ENCODE measurements around the gene MEG3. TPM values are rescaled to one million over a fixed set of nuclear protein-coding genes. Genes with fewer than 3 reads are reported as not detected.

The MEG3 gene
- total RNA-seq, 4 donors from 2014 or later: 5.0 to 28.9 (median 10.2) TPM

DNA sequence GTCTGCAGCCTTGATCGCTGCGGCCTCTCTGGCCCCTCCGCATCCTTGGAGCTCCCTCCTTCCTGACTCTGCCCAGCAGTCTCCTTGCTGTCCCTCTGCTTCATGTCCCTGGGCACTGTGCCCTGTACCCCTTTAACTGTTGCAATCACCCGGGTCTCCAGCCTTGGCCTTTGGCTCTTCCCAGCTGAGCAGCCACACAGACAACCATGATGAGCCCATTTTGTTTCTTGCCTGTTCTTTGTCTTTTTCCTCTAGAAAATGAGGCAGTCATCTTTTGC lies 40.6 kb upstream of the MEG3 start:
- 94% methylated on average over 4 of the region's 4 CpGs for WGBS
- H3K36me3 ChIP-seq: no peaks in the 10 kb centered on the region
- TF ChIP-seq POLR2AphosphoS5 (IDR thresholded peaks at IDR 0.05) (no peak), EP300 (IDR thresholded peaks at IDR 0.05) (no peak), POLR2A (IDR thresholded peaks at IDR 0.05) (no peak), CTCF (IDR thresholded peaks at IDR 0.05) (no peak)
- H3K4me3 ChIP-seq: no peak overlapping the region
- H3K4me1 ChIP-seq: no peaks in the 10 kb centered on the region
- no peaks in the 10 kb centered on the region for H3K9me3 ChIP-seq
- no peak for DNase-seq (ENCODE audit: low spot score in 2 of 2)
- no peak overlapping the region for H3K27ac ChIP-seq
- peaks cover 22% of the 10 kb centered on the region for H3K27me3 ChIP-seq

GRCh38 chr14:100785626-100786025 lies 40.3 kb upstream of the MEG3 start:
- WGBS: 84% methylated on average over 7 of the region's 7 CpGs
- DNase-seq (ENCODE audit: low spot score in 2 of 2): no peak
- H3K4me1 ChIP-seq: no peaks in the 10 kb centered on the region
- H3K36me3 ChIP-seq: no peaks in the 10 kb centered on the region
- H3K27ac ChIP-seq: no peak overlapping the region
- H3K27me3 ChIP-seq: peaks cover 23% of the 10 kb centered on the region
- no peak overlapping the region for H3K4me3 ChIP-seq
- no peaks in the 10 kb centered on the region for H3K9me3 ChIP-seq
- no peak for TF ChIP-seq CTCF (IDR thresholded peaks at IDR 0.05)
- TF ChIP-seq POLR2A (IDR thresholded peaks at IDR 0.05): no peak
- no peak for TF ChIP-seq EP300 (IDR thresholded peaks at IDR 0.05)
- TF ChIP-seq POLR2AphosphoS5 (IDR thresholded peaks at IDR 0.05): no peak

GRCh38 chr14:100786131-100786530 lies 39.8 kb upstream of the MEG3 start:
- no peak for DNase-seq (ENCODE audit: low spot score in 2 of 2)
- Histone ChIP-seq H3K36me3 (no peaks in the 10 kb centered on the region), H3K27ac (no peak overlapping the region), H3K27me3 (peaks cover 23% of the 10 kb centered on the region), H3K9me3 (no peaks in the 10 kb centered on the region), H3K4me3 (no peak overlapping the region), H3K4me1 (no peaks in the 10 kb centered on the region)
- 51% methylated on average over 10 of the region's 11 CpGs for WGBS
- TF ChIP-seq CTCF (IDR thresholded peaks at IDR 0.05) (no peak), POLR2A (IDR thresholded peaks at IDR 0.05) (no peak), POLR2AphosphoS5 (IDR thresholded peaks at IDR 0.05) (no peak), EP300 (IDR thresholded peaks at IDR 0.05) (no peak)

DNA sequence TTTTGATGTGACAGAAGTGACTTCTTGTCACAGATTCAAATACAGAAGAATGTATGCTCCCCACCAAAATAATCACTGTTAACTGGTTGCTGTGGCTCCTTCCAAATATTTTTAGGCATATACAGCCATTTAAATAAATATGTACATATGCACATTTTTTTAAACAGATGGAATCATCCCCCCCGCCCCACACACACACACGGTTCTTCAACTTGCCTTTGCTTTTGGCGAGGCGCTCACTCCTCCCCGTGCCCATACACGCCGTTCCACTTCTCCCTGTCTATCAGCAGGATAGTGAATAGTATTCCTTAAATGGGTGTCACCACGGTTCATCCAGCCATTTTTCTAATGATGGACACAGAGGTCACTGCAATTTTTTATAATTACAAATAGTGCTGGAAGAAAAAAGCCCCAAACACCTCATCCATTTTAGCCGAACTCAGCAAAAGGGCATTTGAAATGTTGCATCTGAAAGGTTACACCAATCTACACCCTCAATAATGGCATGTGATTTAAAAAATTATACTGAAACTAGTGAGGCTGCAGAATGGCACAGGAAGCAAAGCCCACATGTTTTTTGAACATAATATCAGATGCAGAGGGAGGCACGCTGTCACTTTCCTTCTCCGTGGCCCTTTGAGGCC lies 39.2 kb upstream of the MEG3 start:
- Histone ChIP-seq H3K4me3 (no peak overlapping the region), H3K36me3 (no peaks in the 10 kb centered on the region), H3K27ac (no peak overlapping the region), H3K4me1 (no peaks in the 10 kb centered on the region), H3K27me3 (peaks cover 23% of the 10 kb centered on the region), H3K9me3 (no peaks in the 10 kb centered on the region)
- 56% methylated on average over 11 of the region's 11 CpGs for WGBS
- TF ChIP-seq CTCF (IDR thresholded peaks at IDR 0.05): no peak
- no peak for TF ChIP-seq POLR2A (IDR thresholded peaks at IDR 0.05)
- TF ChIP-seq POLR2AphosphoS5 (IDR thresholded peaks at IDR 0.05): no peak
- no peak for TF ChIP-seq EP300 (IDR thresholded peaks at IDR 0.05)
- no peak for DNase-seq (ENCODE audit: low spot score in 2 of 2)

- 92% methylated on average over 13 of the region's 14 CpGs for WGBS
- Histone ChIP-seq H3K27ac (no peak overlapping the region), H3K36me3 (no peaks in the 10 kb centered on the region), H3K4me3 (no peak overlapping the region), H3K27me3 (peaks cover 24% of the 10 kb centered on the region), H3K9me3 (no peaks in the 10 kb centered on the region), H3K4me1 (no peaks in the 10 kb centered on the region)
- DNase-seq (ENCODE audit: low spot score in 2 of 2): no peak
- TF ChIP-seq POLR2AphosphoS5 (IDR thresholded peaks at IDR 0.05): no peak
- TF ChIP-seq EP300 (IDR thresholded peaks at IDR 0.05): no peak
- TF ChIP-seq POLR2A (IDR thresholded peaks at IDR 0.05): no peak
Observed at GRCh38 chr14:100787659-100788058, 38.3 kb upstream of the MEG3 start.

DNA sequence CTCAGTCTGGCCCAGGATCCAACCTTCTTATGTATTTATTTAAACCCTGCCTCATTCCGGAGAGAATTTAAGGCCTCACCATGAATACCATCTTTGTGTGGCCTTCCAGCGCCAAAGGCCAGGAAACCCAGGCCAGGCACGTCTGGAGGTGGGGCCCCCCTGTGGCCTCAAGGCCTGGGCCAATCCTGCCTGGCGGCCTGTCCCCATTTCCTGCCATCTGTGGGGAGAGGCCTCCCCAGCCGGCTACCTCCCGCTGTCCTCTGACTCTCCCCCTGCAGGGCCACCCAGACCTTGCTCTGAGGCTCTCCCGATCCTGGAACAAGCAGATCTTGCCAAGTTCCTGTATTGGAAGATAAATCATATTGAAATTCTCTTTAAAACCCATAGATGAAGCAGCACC lies 37.4 kb upstream of the MEG3 start:
- no peaks in the 10 kb centered on the region for H3K4me1 ChIP-seq
- no peak overlapping the region for H3K27ac ChIP-seq
- peaks cover 31% of the 10 kb centered on the region for H3K27me3 ChIP-seq
- no peaks in the 10 kb centered on the region for H3K36me3 ChIP-seq
- no peaks in the 10 kb centered on the region for H3K9me3 ChIP-seq
- TF ChIP-seq POLR2AphosphoS5 (IDR thresholded peaks at IDR 0.05) (no peak), POLR2A (IDR thresholded peaks at IDR 0.05) (no peak), EP300 (IDR thresholded peaks at IDR 0.05) (no peak), CTCF (IDR thresholded peaks at IDR 0.05) (no peak)
- WGBS: 47% methylated on average over 5 of the region's 7 CpGs
- no peak overlapping the region for H3K4me3 ChIP-seq
- DNase-seq (ENCODE audit: low spot score in 2 of 2): no peak

All from suprapubic skin (tissue), 4 donors.